HG02759 (cell line): Measurements from ENCODE around the gene CHRNB1.

Experiments used
- ATAC-seq: cut with Tn5 transposase; IDR thresholded peaks from one replicate; pipeline ENCODE4 v1.9.1; 2021; ENCODE audit warnings: mild to moderate bottlenecking, moderate library complexity; ENCODE audit not compliant: unreplicated experiment

Gene CHRNB1, protein sequence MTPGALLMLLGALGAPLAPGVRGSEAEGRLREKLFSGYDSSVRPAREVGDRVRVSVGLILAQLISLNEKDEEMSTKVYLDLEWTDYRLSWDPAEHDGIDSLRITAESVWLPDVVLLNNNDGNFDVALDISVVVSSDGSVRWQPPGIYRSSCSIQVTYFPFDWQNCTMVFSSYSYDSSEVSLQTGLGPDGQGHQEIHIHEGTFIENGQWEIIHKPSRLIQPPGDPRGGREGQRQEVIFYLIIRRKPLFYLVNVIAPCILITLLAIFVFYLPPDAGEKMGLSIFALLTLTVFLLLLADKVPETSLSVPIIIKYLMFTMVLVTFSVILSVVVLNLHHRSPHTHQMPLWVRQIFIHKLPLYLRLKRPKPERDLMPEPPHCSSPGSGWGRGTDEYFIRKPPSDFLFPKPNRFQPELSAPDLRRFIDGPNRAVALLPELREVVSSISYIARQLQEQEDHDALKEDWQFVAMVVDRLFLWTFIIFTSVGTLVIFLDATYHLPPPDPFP

DNA sequence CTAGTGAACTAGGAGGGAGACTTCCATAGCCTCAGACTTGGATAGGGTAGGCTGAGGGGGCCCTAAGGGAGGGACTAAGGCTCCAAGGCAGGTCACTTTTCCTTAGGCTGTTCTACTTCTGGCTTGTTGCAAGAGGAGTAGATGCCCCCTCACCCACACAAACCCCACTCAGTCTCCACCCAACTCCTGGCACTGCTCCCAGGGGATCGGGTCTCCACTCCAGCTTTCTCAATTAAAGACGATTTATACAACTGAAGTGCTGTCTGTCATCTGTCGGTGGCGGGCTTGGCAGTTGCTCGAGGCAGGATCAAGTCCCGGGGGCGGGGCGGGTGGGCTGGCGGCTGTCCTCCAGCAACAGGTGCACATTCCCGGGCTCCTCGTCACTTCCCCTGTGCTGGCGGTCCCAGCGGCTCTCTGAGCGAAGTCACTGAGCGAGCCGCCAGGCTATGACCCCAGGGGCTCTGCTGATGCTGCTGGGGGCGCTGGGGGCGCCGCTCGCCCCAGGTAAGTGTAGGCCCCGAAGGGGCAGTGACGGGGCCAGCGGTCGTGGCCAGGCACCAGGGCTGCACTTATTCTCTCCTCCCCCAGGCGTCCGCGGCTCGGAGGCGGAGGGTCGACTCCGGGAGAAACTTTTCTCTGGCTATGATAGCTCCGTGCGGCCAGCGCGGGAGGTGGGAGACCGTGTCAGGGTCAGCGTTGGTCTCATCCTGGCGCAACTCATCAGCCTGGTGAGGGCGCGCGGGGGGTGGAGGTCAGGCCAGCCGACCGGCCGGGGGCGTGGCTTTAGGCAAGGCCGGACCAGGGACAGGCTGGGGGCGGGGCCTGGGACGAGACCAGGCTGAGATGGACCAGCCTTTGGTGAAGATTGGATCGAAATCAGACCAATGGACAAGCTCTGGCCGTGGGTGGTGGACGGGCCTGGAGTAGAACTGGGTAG lies at the start of gene CHRNB1:
Gene CHRNB1 (plus strand): TSS at position 380 of the 937 bp plus-strand sequence. CDS start 67 bp downstream, at position 447.
- ATAC-seq = no peak

DNA sequence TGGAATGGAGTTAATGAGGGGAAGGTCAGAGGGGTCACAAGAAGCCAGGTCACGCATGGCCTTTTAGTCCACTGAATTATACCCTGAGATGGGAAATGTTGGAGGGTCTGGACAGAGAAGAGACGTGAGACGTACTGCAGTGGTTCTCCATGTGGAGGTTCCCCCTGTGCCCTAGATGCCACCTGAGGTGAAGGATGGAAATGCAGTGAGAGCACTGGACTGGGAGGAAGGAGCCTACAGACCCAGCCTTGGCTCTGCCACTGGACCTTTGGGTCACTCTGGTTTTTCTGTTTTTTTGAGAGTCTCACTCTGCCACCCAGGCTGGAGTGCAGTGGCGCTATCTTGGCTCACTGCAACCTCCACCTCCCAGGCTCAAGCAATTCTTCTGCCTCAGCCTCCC lies 48.7 kb upstream of the CHRNB1 start:
- no peak for ATAC-seq

DNA sequence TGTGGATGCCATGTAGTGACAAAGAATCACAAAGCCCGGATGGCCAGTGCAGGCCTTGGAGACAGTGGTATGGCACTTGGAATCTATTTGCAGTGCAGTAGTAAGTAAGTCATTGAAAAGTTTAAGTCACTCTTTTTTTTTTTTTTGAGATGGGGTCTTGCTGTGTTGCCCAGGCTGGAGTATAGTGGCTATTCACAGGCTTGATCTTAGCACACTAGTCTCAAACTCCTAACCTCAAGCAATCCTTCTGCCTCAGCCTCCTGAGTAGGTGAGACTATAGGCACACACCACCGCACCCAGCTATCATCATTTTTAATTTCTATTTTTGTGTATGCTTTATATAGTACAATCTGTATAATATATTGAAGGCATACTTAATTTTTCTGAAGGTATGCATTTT lies 46.2 kb upstream of the CHRNB1 start:
- ATAC-seq = no peak

DNA sequence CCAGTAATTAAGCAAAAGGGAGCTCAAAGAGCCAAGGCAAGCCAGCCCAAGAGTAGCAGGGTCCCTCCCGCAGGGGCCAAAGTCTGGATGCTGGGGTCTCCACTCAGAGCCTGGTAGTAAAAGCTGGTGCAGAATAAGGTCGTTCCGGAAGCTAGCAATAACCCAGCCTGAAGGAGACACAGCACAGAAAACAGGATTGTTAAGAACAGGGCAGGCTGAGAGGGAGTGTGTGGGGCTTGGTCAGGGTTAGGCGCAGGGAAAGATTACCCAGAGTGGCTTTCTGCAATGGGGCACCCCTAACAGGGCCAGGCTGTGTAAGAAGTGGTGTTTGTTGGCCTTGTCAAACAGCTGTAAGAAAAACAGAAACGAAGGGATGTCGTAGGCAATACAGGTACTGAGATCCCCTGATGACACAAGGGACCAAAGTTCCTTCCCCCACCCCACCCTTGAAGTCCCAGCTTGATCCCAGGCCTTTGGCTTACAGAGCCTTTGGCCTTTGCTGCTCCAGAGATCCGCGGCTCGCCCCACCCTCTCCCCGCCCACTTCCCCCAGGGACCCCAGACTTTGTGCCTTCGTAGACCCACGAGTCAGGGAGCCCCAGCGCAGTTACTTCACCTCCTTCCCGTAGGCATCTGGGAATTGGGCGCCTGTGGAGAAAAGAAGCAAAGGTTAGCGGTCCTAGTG lies 41.7 kb upstream of the CHRNB1 start:
- ATAC-seq = no peak

DNA sequence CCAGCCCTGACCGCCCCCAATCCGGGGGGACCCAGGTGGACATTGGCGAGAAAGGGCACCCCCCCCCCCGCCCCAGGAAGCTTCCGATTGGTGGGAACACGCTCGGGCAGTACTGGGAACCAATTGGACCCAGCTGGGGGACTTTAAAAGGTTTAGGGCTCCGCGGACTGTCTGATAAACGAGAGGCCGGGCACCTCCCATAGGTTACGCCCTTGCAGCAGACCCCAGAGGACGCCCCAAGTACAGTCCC lies 41.2 kb upstream of the CHRNB1 start:
- ATAC-seq = no peak

DNA sequence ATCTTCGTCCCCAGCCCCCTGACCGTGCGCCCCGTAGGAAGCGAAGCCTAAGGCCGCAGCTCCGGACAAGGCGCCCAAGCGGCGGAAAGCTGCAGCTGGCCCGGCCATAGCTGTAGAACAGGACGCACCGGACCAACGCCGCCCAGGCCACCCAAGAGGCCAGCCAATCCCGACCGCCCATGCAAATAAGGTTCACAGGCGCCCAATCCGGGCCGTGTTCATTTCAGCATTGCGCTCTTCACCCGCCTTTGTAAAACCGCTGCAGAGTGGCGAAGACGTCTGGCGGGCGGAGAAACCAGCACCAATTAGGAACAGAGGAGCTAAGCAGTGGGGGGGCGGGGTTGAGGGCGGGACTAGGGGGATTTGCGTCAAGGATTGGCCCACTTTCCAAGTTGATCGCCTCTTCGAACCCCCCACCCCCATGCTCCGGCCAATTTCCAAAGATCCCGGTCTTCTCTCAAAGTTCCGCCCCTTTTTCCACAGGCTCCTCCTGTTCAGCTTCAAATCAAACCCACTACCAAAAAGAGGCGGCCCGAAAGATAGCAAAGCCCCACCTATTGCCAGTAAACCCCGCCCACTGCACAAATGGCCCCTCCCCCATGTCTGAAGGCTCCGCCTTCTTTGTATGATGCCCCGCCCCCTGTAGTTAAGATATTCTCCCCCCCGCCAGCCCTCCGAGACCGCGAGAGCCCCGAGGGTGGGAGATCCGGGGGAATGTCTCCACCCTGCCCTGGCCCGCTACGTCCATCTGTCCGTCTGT lies 40.7 kb upstream of the CHRNB1 start, which contains the start of gene TMEM256:
Gene TMEM256 (minus strand): TSS at position 121 of the 760 bp plus-strand sequence. CDS start 13 bp downstream, at position 108.
- ATAC-seq = peak; percentile 94

DNA sequence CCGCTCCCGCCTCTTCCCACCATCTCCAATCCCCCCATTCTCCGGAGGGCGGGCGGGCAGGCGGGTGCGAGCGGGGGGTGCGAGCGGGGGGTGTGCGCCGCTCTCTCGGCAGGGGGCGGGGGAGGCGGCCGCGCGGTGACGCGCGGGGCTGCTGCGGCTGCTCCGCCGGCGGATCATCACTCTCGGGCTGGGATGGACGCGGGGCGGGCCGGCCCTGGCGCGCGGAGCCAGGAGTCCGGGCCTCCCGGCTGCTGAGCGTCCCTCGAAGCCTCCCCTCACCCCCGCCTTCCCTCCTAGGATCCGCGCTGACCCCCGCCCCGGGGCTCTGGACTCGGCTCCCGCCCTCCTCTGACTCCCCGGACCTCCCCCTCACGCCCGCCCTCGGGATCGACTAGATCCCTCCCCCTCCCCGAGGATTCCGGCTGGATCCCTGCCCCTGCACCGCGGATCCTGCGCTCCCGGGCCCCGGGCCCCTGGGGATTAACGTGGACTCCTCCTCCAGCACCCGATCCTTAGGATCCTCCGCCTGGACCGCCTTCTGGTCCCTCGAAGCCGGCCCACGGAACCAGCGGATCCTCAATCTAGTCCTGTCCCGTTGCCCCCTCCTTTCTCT lies 40.0 kb upstream of the CHRNB1 start:
- peak; percentile 9 for ATAC-seq

DNA sequence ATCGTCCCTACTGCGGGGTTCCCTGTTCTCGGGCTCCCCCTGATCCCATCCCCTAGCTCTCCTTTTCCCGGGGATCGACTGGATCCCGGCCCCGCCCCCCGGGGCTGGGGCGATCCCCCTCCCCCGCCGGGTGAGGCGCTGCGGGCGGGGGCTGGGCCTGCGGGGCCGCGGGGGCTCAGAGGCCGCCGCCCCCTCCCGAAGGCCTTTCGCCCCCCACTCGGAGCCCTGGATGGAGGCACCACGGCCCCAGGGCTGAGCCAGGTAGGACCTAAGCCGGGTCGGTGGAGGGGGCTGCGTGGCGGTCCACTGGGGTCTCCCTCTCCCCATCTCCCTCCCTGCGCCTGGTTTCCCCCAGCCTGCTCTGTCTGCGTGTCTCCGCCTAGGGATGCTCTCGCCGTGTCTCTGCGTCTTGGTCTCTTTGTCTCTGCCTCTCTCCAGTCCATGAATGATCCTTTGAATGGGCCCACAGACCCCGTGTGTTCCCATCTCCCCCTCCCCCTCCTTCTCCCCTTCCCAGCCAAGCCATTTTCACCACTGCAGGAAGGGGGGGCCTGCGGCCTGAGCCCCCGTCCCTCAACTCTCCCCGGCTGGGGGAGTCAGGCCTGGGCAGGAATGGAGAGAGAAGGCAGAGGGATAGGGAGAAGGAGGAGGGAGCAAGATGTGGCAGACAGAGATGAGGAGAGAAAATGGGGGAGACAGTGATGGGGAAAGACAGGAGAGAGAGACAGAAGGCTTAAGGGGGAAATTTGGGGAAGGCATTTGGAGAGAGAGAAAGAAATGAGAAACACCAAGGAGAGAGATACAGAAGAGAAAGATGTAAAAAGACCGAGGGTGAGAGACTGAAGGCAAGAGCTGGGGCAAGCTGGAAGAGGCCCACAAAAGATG lies 39.3 kb upstream of the CHRNB1 start:
- no peak for ATAC-seq

DNA sequence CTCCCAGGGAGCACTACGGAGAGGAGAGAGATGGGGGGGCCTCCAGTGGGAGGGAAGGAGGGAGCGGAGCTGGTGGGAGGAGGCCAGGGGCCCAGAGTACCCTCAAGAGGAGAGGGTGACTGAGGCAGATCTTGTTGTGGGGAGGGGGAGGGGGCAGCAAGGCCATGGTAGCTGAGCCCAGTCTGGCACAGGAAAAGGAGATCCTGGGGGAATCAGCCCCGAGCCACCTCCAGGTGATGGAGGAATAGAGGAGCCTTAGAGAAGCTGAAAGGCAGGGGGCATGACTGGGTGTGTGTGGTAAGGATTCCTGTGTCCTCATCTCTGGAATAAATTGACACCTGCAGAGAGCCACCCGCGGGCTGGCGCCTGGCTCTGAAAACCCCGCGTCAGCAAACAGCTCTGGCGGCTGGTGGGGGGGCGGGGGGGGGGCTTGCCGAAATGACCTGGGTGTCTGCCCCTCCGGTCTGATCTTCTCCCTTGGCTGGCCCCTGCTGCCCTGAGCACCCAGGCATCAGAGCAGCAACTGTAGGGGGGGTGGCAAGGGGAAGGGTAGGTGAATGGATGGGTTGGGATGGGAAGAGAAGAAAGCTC lies 38.5 kb upstream of the CHRNB1 start:
- no peak for ATAC-seq

DNA sequence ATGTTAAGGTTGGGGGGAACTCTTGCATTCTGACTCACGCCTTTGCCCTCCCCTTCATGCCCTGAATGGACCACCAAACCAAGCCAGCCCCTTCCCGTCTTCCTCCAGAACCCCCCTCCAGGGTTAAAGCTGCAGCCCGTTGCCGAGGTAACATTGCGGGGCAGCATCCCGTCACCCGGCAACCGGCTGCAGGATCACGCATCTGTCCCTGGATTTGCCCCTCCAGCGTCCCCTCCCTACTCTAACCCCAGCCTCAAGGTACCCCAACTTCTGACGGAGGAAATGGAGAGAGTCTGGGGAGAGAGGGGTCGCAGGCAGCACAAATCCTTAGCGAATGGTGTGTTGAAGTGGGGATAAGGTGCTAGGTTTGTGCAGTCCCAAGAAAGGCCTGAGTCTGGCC lies 37.8 kb upstream of the CHRNB1 start:
- no peak for ATAC-seq

DNA sequence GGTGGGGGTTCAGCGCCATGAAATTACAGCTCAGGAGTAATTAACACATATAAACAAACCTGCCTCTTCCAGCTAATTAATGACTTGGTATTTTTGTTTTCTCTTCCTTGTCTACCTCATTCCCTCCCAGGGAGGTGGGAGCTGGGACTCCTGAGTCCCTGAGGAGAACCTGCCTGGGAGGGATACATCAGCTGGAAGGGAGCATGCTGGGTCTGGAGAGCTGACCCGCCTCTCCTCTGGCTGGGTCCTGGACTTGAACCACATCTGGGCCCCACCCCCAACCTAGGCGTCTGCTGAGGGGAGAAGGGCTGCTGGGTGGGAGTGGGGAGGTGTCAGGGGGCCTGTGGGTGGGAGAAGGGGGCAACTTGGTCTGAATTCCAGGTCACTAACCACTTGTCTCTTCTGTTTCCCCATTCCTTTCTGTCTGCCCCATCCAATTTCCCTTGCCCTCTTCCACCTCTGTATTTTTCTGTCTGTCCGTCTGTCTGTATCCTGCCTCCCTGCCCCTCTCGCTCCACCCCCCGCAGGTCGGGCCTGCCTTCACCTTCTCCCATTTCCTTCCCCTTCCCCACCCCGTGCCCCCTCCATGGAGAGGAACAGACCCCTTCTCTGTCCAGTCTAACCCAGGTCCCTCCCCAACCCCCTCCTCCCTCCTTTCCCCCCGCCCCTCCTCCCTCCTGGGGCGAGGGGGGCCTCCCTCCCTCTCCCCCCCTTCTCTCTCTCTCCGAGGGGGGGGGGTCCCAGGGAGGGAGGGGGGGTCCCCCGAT lies 37.2 kb upstream of the CHRNB1 start, which contains the start of gene NLGN2:
Gene NLGN2 (plus strand): TSS at position 361 of the 767 bp plus-strand sequence. CDS start 411 bp downstream, outside the sequence.
- ATAC-seq = no peak

DNA sequence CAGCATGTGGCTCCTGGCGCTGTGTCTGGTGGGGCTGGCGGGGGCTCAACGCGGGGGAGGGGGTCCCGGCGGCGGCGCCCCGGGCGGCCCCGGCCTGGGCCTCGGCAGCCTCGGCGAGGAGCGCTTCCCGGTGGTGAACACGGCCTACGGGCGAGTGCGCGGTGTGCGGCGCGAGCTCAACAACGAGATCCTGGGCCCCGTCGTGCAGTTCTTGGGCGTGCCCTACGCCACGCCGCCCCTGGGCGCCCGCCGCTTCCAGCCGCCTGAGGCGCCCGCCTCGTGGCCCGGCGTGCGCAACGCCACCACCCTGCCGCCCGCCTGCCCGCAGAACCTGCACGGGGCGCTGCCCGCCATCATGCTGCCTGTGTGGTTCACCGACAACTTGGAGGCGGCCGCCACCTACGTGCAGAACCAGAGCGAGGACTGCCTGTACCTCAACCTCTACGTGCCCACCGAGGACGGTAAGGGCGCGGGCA lies 36.6 kb upstream of the CHRNB1 start:
- ATAC-seq = no peak

DNA sequence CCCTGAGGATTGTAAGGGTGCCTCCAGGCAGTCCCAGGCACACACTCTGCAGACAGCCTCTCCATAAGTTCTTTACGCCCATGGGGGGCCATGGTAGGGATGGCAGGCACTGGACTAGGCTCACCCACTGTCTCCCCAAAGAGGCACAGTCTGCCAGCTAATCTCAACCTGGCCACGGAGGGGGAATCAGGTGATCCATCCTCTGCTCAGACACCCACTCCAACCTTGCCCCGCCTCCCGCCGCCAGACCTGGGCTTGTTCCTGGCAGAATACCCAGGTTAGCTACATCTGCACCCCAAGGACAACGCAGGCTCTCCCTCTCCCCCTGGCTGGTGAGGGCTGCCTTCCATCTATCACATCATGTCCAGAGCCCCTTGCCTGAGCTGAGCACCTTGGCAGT lies 36.0 kb upstream of the CHRNB1 start:
- ATAC-seq = no peak

DNA sequence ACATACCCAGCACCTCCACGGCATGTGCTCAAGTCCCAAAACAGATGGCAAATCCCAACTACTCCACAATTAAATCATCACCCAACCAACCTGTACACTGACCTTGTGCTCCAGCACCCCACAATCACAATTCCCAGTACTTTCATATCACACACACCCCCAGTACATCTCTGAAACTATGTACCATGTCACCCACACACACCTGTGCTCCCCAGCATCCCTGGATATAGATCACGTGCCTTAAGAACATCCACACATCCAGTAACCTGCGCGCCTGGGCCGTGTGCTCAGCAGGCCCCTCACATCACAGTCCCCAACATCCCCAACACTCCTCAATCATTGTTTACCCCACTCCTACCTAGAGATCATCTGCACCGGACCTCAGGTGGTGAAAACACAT lies 35.1 kb upstream of the CHRNB1 start:
- ATAC-seq = no peak

DNA sequence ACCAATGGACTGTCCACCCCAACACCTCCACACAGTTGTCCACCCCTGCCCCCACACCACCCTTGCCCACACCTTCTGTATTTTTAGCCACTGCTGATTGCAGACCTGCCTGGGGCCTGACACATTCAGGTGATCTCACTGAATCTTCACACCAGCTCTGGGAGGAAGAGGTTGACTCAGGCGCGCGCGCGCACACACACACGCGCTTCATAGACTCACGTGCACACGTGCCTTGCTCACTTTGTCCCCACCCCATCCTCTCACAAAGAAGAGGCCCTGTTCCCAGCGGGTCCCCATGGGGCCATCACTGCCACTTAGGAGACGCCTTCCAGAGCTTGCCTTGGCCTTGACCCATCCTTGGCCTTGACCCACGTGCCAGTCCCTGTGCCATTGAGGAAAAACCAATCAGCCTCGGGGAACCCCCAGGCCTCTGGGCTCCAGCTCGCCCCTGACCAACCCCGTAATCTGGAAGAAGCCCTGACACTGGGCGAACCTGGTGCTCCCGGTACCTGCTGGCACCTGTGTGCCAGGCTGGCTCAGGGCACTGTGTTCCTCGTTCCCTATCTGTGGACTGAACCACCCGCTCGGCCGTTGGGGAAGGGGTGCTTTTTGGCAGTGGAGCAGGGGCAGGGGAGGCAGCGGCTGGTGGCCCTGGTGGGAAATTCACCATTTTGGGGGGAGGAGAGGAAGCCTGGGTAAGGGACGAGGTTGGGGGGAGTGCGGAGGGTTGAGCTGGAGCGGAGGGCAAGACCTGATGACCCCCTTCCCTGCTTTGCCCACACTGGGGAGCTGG lies 34.0 kb upstream of the CHRNB1 start:
- ATAC-seq = no peak

DNA sequence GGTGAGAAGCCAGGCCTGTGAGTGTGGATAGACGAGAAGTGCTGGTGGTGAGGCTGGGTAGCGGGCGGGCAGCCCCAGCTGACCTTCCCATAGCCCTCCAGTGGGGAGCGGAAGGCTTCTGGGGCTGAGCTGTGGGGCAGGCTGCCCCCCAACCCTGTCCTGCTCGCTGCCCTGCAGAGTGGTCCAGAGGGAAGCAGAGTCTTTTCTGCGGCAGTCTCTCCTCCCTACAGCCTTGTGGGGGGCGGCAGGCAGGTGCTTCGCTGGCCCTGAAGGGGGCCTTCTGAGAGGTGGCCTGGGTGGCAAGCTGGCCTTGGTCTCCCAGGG lies 33.5 kb upstream of the CHRNB1 start:
- no peak for ATAC-seq

DNA sequence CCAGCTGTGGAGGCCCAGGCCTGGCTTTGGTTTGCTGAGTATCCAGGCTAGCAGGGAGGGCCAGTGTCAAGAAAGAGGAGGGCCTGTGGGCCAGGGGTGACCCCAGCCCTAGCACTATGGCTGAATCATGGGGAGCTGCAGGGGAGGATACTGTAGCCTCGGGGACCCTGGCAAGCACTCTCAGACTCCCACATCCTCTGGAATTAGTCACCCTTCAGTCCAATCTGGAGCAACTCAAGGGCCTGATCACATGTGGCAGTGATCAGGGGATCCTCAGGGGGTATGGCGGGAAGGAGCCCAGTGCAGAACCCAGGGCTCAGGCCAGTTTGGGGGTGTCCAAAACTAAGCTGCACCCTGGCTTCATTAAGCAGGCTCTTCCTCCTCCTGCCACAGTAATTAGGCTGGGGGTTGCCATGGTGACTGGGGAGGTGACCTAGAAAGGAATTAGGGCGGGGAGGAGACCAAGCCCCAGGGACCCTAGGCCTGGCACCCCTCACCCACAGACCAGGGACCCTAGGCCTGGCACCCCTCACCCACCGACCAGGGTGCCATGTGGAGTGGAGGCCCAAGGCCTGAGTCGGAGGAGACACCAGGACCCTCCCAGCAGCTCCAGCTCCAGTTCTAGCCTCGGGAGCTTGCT lies 31.4 kb upstream of the CHRNB1 start:
- ATAC-seq = no peak
